Upper lobe of left lung (tissue), 6 donors: ENCODE measurements around the gene SNTG2. TPM values are rescaled to one million over a fixed set of nuclear protein-coding genes. Genes with fewer than 3 reads are reported as not detected.

Experiments used
- ATAC-seq, 2 donors: fragments of 200-7000 bp; cut with Tn5 transposase; one replicate each; pipeline ENCODE4 v1.9.1; 2022; ENCODE audit warnings: mild to moderate bottlenecking in 2 of 2, moderate library complexity in 2 of 2; ENCODE audit not compliant: low FRiP score in 2 of 2
- DNase-seq, 2 donors: peaks; one replicate each; pipeline ENCODE4 v3.0.0-alpha.2; 2019 to 2020
- H3K27ac ChIP-seq, 4 donors: fragments of 200-600 bp; sonication (generic); one replicate each; pipeline ENCODE4 v1.5.1; 2016 to 2019
- H3K27me3 ChIP-seq, 4 donors: fragments of 200-600 bp; sonication (generic); one replicate each; pipeline ENCODE4 v1.5.1; 2017 to 2019
- H3K36me3 ChIP-seq, 4 donors: fragments of 200-600 bp; sonication (generic); one replicate each; pipeline ENCODE4 v1.5.1; 2016 to 2019
- H3K4me1 ChIP-seq, 4 donors: fragments of 200-600 bp; sonication (generic); one replicate each; pipeline ENCODE4 v1.5.1; 2018 to 2019
- H3K4me3 ChIP-seq, 4 donors: fragments of 200-600 bp; sonication (generic); one replicate each; pipeline ENCODE4 v1.5.1; 2017 to 2019; ENCODE audit warnings: mild to moderate bottlenecking in 2 of 4, moderate library complexity in 1 of 4
- H3K9me3 ChIP-seq, 4 donors: fragments of 200-600 bp; sonication (generic); one replicate each; pipeline ENCODE4 v1.5.1; 2018 to 2019
- CTCF ChIP-seq, 6 experiments: fragments of 450-650 bp in 4 of 6; fragments of 200-600 bp in 2 of 6; sonication (generic) in 2 of 6; IDR thresholded peaks; one replicate each; pipeline ENCODE4 v1.5.1; 2016 to 2019; ENCODE audit warnings: antibody characterized with exemption in 6 of 6
- EP300 ChIP-seq, 4 donors: sonication (generic); formaldehyde crosslinking; IDR thresholded peaks; one replicate each; pipeline ENCODE4 v1.5.1; 2017; ENCODE audit warnings: antibody characterized with exemption in 4 of 4, control low read depth in 2 of 4
- POLR2A ChIP-seq, 4 donors: fragments of 450-650 bp; IDR thresholded peaks; one replicate each; pipeline ENCODE4 v1.5.1; 2016 to 2017; ENCODE audit warnings: antibody characterized with exemption in 4 of 4, mild to moderate bottlenecking in 2 of 4
- POLR2AphosphoS5 ChIP-seq, 2 donors: sonication (generic); formaldehyde crosslinking; IDR thresholded peaks; one replicate each; pipeline ENCODE4 v1.5.1; 2017; ENCODE audit warnings: antibody characterized with exemption in 2 of 2
- WGBS, 2 donors: methylation state at CpG; one replicate each; pipeline ENCODE4 v1.1.5; 2017 to 2018; 5-methylcytosine and 5-hydroxymethylcytosine counted together
- total RNA-seq, 6 donors: library from RNA; depleted of rRNA in 4 of 6; stranded (reverse); fragments of >200 nt in 4 of 6; gene quantifications; one replicate each; pipeline versions ENCODE4 v1.1.0 to v1.2.1, GENCODE V29; 2016 to 2021
- donor health status: DM: no; HTN: no; CAD: no; lungs with moderate emphysema.
- donor health status: DM: no; HTN: yes; CAD: no; lungs with severe emphysema.

Gene SNTG2
- total RNA-seq, 6 donors from 2014 or later = 1.1 to 13.6 (median 3.0) TPM

DNA sequence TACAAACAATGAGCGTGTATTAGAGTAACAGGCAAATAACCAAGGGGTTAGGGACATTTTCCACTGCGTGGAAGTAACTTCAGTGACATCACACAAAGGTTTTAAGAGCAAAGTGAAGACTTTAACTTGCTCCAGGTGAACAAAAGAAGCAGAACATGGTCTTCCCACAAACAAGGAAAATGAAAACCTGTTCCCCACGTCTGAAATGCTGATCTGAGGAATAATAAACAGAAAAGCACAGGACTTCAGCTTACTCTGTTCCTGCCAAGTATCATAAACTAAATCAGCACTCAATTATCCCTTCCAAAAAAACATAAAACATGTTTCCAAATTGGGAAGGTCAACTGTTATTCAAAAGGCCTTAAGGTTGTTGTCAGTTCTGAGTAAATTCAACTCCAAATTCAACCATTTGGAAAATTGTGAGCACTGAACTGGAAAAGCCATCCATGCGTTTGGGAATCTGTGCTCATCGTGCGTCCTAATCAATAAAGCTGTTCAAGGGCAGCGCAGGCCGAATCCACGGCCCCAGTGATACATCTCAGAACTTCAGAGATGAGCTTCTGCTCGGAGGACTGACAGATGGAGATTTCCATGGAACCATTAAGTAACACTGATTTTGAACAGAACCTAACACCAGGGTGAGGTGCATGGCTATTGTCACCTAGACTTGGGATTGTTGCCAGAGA lies 7.7 kb upstream of the SNTG2 start:
- TF ChIP-seq CTCF (IDR thresholded peaks at IDR 0.05) = no peak
- TF ChIP-seq EP300 (IDR thresholded peaks at IDR 0.05) = no peak
- TF ChIP-seq POLR2AphosphoS5 (IDR thresholded peaks at IDR 0.05) = no peak
- no peak for TF ChIP-seq POLR2A (IDR thresholded peaks at IDR 0.05)
- Histone ChIP-seq H3K27ac (no peak overlapping the region), H3K36me3 (no peaks in the 10 kb centered on the region), H3K4me1 (no peaks in the 10 kb centered on the region), H3K27me3 (no peaks in the 10 kb centered on the region), H3K9me3 (peaks cover 7 to 9% (median 8%) of the 10 kb centered on the region in 4 donors), H3K4me3 (no peak overlapping the region)
- no peak for DNase-seq
- ATAC-seq = no peak
- WGBS, 2 donors = 86 to 87% methylated on average over 10 of the region's 10 CpGs

DNA sequence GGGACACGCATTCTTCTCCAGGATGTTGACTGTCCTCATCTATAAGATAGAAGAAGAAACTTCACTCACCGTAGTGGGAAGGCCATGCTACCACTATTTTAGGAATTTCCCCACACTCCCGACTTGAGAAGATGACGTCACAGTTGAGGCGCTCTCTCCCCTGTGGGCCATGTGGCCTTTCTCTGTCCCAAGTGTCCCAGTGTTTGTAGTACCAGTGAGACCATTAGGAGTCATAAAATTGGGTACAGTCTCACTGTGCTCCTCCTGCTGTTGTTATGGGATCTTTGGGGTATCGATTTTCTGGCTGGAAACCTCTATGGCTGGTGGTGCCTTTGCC lies 7.2 kb upstream of the SNTG2 start:
- 92 to 95% methylated on average over 6 of the region's 6 CpGs for WGBS, 2 donors
- no peak for ATAC-seq
- TF ChIP-seq CTCF (IDR thresholded peaks at IDR 0.05) = no peak
- no peak for TF ChIP-seq POLR2AphosphoS5 (IDR thresholded peaks at IDR 0.05)
- TF ChIP-seq POLR2A (IDR thresholded peaks at IDR 0.05) = no peak
- no peak for TF ChIP-seq EP300 (IDR thresholded peaks at IDR 0.05)

DNA sequence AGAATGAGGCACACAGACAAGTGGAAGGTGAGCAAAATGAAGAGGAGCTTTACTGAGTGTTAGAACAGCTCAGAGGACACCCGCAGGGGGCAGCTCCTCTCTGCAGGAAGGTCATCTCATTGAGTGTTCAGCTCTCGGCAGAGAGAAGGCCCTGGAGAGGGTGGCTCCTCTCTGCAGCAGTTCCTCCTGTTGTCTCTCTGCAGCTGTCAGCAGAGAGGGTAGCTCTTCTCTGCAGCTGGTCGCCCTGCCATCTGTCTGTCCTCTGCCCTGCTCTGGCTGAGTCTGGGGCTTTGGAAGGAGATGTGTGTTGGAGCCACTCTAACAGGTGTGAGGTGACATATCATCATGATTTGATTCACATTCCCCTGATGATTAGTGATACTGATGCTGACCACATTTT lies 6.8 kb upstream of the SNTG2 start:
- Histone ChIP-seq H3K9me3 (peaks cover 7 to 9% (median 8%) of the 10 kb centered on the region in 4 donors), H3K4me1 (no peaks in the 10 kb centered on the region), H3K4me3 (no peak overlapping the region), H3K27me3 (no peaks in the 10 kb centered on the region), H3K27ac (no peak overlapping the region), H3K36me3 (no peaks in the 10 kb centered on the region)
- DNase-seq = no peak
- TF ChIP-seq CTCF (IDR thresholded peaks at IDR 0.05) (no peak), POLR2A (IDR thresholded peaks at IDR 0.05) (no peak), EP300 (IDR thresholded peaks at IDR 0.05) (no peak), POLR2AphosphoS5 (IDR thresholded peaks at IDR 0.05) (no peak)
- no peak for ATAC-seq
- WGBS, 2 donors = 88 to 93% methylated on average over 3 of the region's 3 CpGs

More for the DNA sequence above, 7.2 kb upstream of the SNTG2 start:
- Histone ChIP-seq H3K4me3 (no peak overlapping the region), H3K4me1 (no peaks in the 10 kb centered on the region), H3K36me3 (no peaks in the 10 kb centered on the region), H3K27ac (no peak overlapping the region), H3K9me3 (peaks cover 7 to 9% (median 8%) of the 10 kb centered on the region in 4 donors), H3K27me3 (no peaks in the 10 kb centered on the region)
- no peak for DNase-seq

GRCh38 chr2:944693-945092 lies 6.0 kb upstream of the SNTG2 start:
- Histone ChIP-seq H3K27me3 (peaks cover 0 to 2% (median 0%) of the 10 kb centered on the region in 4 donors), H3K9me3 (peaks cover 7 to 9% (median 8%) of the 10 kb centered on the region in 4 donors), H3K36me3 (no peaks in the 10 kb centered on the region), H3K4me3 (no peak overlapping the region), H3K27ac (no peak overlapping the region), H3K4me1 (peaks cover 3 to 5% (median 3%) of the 10 kb centered on the region in 4 donors)
- DNase-seq = no peak
- TF ChIP-seq CTCF (IDR thresholded peaks at IDR 0.05) (no peak), POLR2AphosphoS5 (IDR thresholded peaks at IDR 0.05) (no peak), EP300 (IDR thresholded peaks at IDR 0.05) (no peak), POLR2A (IDR thresholded peaks at IDR 0.05) (no peak)
- no peak for ATAC-seq

- Histone ChIP-seq H3K4me1 (peaks cover 7 to 9% (median 7%) of the 10 kb centered on the region in 4 donors), H3K27me3 (peaks cover 0 to 6% (median 2%) of the 10 kb centered on the region in 4 donors), H3K36me3 (no peaks in the 10 kb centered on the region), H3K4me3 (no peak overlapping the region), H3K27ac (no peak overlapping the region), H3K9me3 (peaks cover 7 to 9% (median 8%) of the 10 kb centered on the region in 4 donors)
- DNase-seq (no peak), ATAC-seq (no peak)
- whole genome bisulfite sequencing, 2 donors = 84 to 95% methylated on average over 5 of the region's 5 CpGs
- no peak for TF ChIP-seq EP300 (IDR thresholded peaks at IDR 0.05)
- no peak for TF ChIP-seq POLR2A (IDR thresholded peaks at IDR 0.05)
- no peak for TF ChIP-seq CTCF (IDR thresholded peaks at IDR 0.05)
- no peak for TF ChIP-seq POLR2AphosphoS5 (IDR thresholded peaks at IDR 0.05)
Measured at GRCh38 chr2:945104-945503, 5.5 kb upstream of the SNTG2 start.
